WERI-Rb-1 (cell line): ENCODE results near the gene B4GALNT3.

Experiments
- DNase-seq: peaks from one replicate; pipeline ENCODE4 v3.0.0-alpha.2; 2020
- H3K27ac ChIP-seq: fragments of 250-450 bp; sonication (Bioruptor Pico); 2 replicates; pipeline ENCODE4 v1.5.1; 2020; ENCODE audit warnings: mild to moderate bottlenecking, moderate library complexity
- H3K27me3 ChIP-seq: fragments of 250-450 bp; sonication (Bioruptor Pico); 2 replicates; pipeline ENCODE4 v1.5.1; 2021; ENCODE audit warnings: mild to moderate bottlenecking, low read depth, moderate library complexity; ENCODE audit not compliant: insufficient read depth, severe bottlenecking
- H3K36me3 ChIP-seq: fragments of 250-450 bp; sonication (Bioruptor Pico); 2 replicates; pipeline ENCODE4 v1.5.1; 2020; ENCODE audit warnings: mild to moderate bottlenecking, moderate library complexity
- H3K4me3 ChIP-seq: 2 replicates; pipeline ENCODE4 v1.5.1; 2011; ENCODE audit warnings: low read depth, mild to moderate bottlenecking, control low read depth, low read length
- H3K9me3 ChIP-seq: fragments of 250-450 bp; sonication (Bioruptor Pico); 2 replicates; pipeline ENCODE4 v1.5.1; 2021; ENCODE audit warnings: mild to moderate bottlenecking, moderate library complexity; ENCODE audit not compliant: severe bottlenecking
- TF ChIP-seq, protein P1 (sequence below): IDR thresholded peaks from 2 replicates; pipeline ENCODE4 v1.5.1; 2011; ENCODE audit warnings: low read depth, mild to moderate bottlenecking, control low read depth, inconsistent platforms, low read length

Gene B4GALNT3

DNA sequence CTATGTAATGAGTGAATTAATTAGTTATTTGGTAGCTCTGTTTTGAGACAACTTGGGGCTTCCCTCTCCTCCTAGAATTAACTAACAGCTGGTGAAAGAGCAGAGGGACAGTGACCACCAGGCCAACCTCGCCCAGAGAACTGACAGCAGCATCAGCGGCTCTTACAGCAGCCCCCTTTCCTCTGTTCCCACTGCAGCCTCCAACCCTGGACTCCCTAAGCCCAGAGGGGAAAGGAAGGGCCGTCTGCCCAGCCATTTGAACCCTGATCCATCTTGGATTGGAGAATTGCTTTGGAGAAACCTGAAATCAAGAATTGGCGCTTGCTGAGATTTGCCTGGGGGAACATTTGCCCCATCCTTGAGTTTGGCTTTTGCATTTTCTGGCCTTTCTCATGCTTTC, 45.5 kb downstream of the B4GALNT3 start:
- TF ChIP-seq, protein P1, sequence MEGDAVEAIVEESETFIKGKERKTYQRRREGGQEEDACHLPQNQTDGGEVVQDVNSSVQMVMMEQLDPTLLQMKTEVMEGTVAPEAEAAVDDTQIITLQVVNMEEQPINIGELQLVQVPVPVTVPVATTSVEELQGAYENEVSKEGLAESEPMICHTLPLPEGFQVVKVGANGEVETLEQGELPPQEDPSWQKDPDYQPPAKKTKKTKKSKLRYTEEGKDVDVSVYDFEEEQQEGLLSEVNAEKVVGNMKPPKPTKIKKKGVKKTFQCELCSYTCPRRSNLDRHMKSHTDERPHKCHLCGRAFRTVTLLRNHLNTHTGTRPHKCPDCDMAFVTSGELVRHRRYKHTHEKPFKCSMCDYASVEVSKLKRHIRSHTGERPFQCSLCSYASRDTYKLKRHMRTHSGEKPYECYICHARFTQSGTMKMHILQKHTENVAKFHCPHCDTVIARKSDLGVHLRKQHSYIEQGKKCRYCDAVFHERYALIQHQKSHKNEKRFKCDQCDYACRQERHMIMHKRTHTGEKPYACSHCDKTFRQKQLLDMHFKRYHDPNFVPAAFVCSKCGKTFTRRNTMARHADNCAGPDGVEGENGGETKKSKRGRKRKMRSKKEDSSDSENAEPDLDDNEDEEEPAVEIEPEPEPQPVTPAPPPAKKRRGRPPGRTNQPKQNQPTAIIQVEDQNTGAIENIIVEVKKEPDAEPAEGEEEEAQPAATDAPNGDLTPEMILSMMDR: no peak
- Histone ChIP-seq H3K36me3 (no peaks in the 10 kb centered on the region), H3K4me3 (no peak overlapping the region), H3K9me3 (no peaks in the 10 kb centered on the region), H3K27ac (no peak overlapping the region), H3K27me3 (no peaks in the 10 kb centered on the region)
- DNase-seq: no peak

- TF ChIP-seq, protein P1: no peak
- no peaks in the 10 kb centered on the region for H3K9me3 ChIP-seq
- no peak overlapping the region for H3K27ac ChIP-seq
- H3K27me3 ChIP-seq: no peaks in the 10 kb centered on the region
- no peak for DNase-seq
- H3K4me3 ChIP-seq: no peak overlapping the region
- H3K36me3 ChIP-seq: no peaks in the 10 kb centered on the region
These were observed 47.7 kb downstream of the B4GALNT3 start for GRCh38 chr12:507391-507796.

- no peak overlapping the region for H3K4me3 ChIP-seq
- H3K27ac ChIP-seq: no peak overlapping the region
- H3K27me3 ChIP-seq: no peaks in the 10 kb centered on the region
- DNase-seq: no peak
- TF ChIP-seq, protein P1: no peak
- H3K36me3 ChIP-seq: no peaks in the 10 kb centered on the region
- no peaks in the 10 kb centered on the region for H3K9me3 ChIP-seq
These were observed 48.4 kb downstream of the B4GALNT3 start for GRCh38 chr12:508145-508544.

DNA sequence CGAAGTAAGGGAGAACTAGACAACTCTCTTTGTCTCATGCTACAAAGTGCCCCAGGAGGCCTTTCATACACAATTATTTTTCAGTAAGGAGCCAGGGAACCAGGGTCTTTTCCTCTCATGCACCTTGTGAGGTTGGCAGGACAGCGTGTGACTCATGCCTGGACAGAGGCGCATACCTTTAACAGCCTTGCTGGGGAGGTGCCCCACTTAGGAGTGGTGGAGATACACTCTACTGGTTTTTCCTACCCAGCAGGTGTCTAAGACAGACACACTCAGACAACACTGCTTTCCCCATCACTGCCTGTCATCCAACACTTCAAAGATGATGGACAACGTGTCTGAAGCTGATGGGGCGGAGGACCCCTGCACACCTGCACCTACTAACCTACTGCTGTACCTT, 49.1 kb downstream of the B4GALNT3 start:
- DNase-seq: no peak
- H3K27me3 ChIP-seq: no peaks in the 10 kb centered on the region
- H3K9me3 ChIP-seq: no peaks in the 10 kb centered on the region
- H3K27ac ChIP-seq: no peak overlapping the region
- H3K4me3 ChIP-seq: no peak overlapping the region
- H3K36me3 ChIP-seq: no peaks in the 10 kb centered on the region
- TF ChIP-seq, protein P1: no peak

DNA sequence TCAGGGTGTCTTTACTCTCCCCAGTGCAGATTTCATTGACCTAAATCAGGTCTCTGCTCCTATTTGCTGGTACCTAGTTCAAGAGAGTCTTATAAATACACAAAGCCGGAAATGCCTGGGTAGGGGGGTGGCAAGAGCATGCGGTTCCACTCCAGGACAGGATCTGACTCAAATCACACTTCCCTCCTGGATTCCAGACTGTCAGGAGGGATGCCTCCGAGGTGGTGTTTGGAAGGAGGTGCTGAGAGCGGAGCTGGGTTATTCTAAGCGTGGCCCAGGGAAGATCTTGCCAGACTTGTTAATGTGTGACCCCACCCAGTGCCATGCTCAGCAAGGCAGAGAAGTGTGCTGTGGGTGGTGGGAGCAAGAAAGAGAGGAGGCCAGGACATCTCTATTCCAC, 49.8 kb downstream of the B4GALNT3 start:
- Histone ChIP-seq H3K27me3 (no peaks in the 10 kb centered on the region), H3K9me3 (no peaks in the 10 kb centered on the region), H3K4me3 (no peak overlapping the region), H3K36me3 (no peaks in the 10 kb centered on the region), H3K27ac (no peak overlapping the region)
- TF ChIP-seq, protein P1: no peak
- DNase-seq: no peak

- Histone ChIP-seq H3K27me3 (no peaks in the 10 kb centered on the region), H3K36me3 (no peaks in the 10 kb centered on the region), H3K27ac (no peak overlapping the region), H3K4me3 (no peak overlapping the region), H3K9me3 (no peaks in the 10 kb centered on the region)
- no peak for DNase-seq
- TF ChIP-seq, protein P1: no peak
These were observed 50.5 kb downstream of the B4GALNT3 start for GRCh38 chr12:510071-510825.
